H1 (cell line): ENCODE data around the gene IL13. TPM values are rescaled to one million over a fixed set of nuclear protein-coding genes. Genes with fewer than 3 reads are reported as not detected.

ENCODE experiments used
- CTCF ChIA-PET: fragments of 300-600 bp; sonication (Branson Sonifier 250); formaldehyde crosslinking; loops from one replicate; lab custom pipeline; 2021; ENCODE audit not compliant: partially characterized antibody; lab: Charles Lee
- POLR2A ChIA-PET: fragments of 300-600 bp; sonication (Branson Sonifier 250); formaldehyde crosslinking; loops from one replicate; lab custom pipeline; 2021; ENCODE audit warnings: inconsistent platforms; ENCODE audit not compliant: partially characterized antibody; lab: Charles Lee
- DNase-seq, 2 experiments: peaks; one replicate each; pipeline versions ENCODE4 v3.0.0 to v3.0.0-alpha.2; 2010 to 2022; ENCODE audit warnings: low spot score in 2 of 2, low read depth in 1 of 2, mixed read lengths in 1 of 2
- FAIRE-seq: peaks from 2 replicates; lab custom pipeline; 2011; peaks lifted over from hg19 to GRCh38; lab: Jason Lieb, UNC
- H2AFZ ChIP-seq: 2 replicates; pipeline ENCODE4 v1.8.1; 2012; ENCODE audit warnings: low read length, inconsistent platforms
- H2AK5ac ChIP-seq: 2 replicates; pipeline ENCODE4 v1.6.1; 2013; ENCODE audit warnings: low read depth, low read length
- H2BK120ac ChIP-seq: replicated peaks from 2 replicates; pipeline ENCODE3; 2013; ENCODE audit warnings: low read depth, low read length, inconsistent platforms
- H2BK12ac ChIP-seq: 2 replicates; pipeline ENCODE4 v1.6.1; 2013; ENCODE audit warnings: low read depth, low read length
- H2BK15ac ChIP-seq: 2 replicates; pipeline ENCODE4 v1.6.1; 2013; ENCODE audit warnings: low read length
- H2BK20ac ChIP-seq: 2 replicates; pipeline ENCODE4 v1.6.1; 2013; ENCODE audit warnings: low read length
- H2BK5ac ChIP-seq: 2 replicates; pipeline ENCODE4 v1.6.1; 2013; ENCODE audit warnings: low read depth, low read length
- H3K14ac ChIP-seq: 2 replicates; pipeline ENCODE4 v1.6.1; 2013; ENCODE audit warnings: inconsistent platforms; ENCODE audit not compliant: insufficient read length
- H3K18ac ChIP-seq: 2 replicates; pipeline ENCODE4 v1.6.1; 2013; ENCODE audit warnings: low read length; ENCODE audit errors: extremely low read depth
- H3K23ac ChIP-seq: 2 replicates; pipeline ENCODE4 v1.6.1; 2013; ENCODE audit warnings: inconsistent platforms; ENCODE audit not compliant: insufficient read length
- H3K23me2 ChIP-seq: 2 replicates; pipeline ENCODE4 v1.6.1; 2013; ENCODE audit warnings: low read depth, low read length
- H3K27ac ChIP-seq: 2 replicates; pipeline ENCODE4 v1.6.1; 2011; ENCODE audit warnings: low read depth, low read length, inconsistent platforms
- H3K27me3 ChIP-seq, 4 experiments: replicated peaks in 1 of 4; 1 replicate in 1 of 4; 2 replicates in 3 of 4; pipeline versions ENCODE4 v1.6.1 to v1.8.1; 2011 to 2013; ENCODE audit warnings: low read length in 3 of 4, mild to moderate bottlenecking in 3 of 4, inconsistent platforms in 2 of 4, mixed read lengths in 2 of 4, moderate library complexity in 1 of 4; ENCODE audit not compliant: control insufficient read depth in 3 of 4, insufficient read depth in 3 of 4; ENCODE audit errors: extremely low read depth in 1 of 4
- H3K36me3 ChIP-seq, 4 experiments: 2 replicates each; pipeline versions ENCODE4 v1.6.1 to v1.8.1; 2011 to 2013; ENCODE audit warnings: mild to moderate bottlenecking in 4 of 4, low read length in 3 of 4, moderate library complexity in 2 of 4, control low read depth in 1 of 4, inconsistent platforms in 1 of 4; ENCODE audit not compliant: insufficient read depth in 4 of 4, control insufficient read depth in 2 of 4
- H3K4ac ChIP-seq: replicated peaks from 2 replicates; pipeline ENCODE3; 2013; ENCODE audit warnings: low read length, low read depth, mixed read lengths, inconsistent platforms; ENCODE audit not compliant: insufficient read length
- H3K4me1 ChIP-seq, 4 experiments: replicated peaks in 1 of 4; 1 replicate in 1 of 4; 2 replicates in 3 of 4; pipeline versions ENCODE4 v1.6.1 to v1.8.1; 2011 to 2013; ENCODE audit warnings: low read length in 3 of 4, inconsistent platforms in 2 of 4, mixed read lengths in 1 of 4; ENCODE audit not compliant: insufficient read depth in 4 of 4, control insufficient read depth in 3 of 4
- H3K4me2 ChIP-seq, 2 experiments: 2 replicates each; pipeline versions ENCODE4 v1.6.1 to v1.8.1; 2011 to 2013; ENCODE audit warnings: low read depth in 2 of 2, low read length in 2 of 2, control low read depth in 1 of 2, inconsistent platforms in 1 of 2, mild to moderate bottlenecking in 1 of 2; ENCODE audit not compliant: insufficient read depth in 1 of 2
- H3K4me3 ChIP-seq, 4 experiments: fragments of 200-600, 300-600 bp in 1 of 4; sonication (generic), shearing (Covaris generic), sonication (Bioruptor Twin) in 1 of 4; 2 replicates each; pipeline versions ENCODE4 v1.5.1 to v1.8.1; 2011 to 2016; ENCODE audit warnings: low read length in 4 of 4, low read depth in 3 of 4, control low read depth in 2 of 4, inconsistent platforms in 2 of 4, mild to moderate bottlenecking in 2 of 4, mixed read lengths in 1 of 4, moderate library complexity in 1 of 4; ENCODE audit not compliant: insufficient read depth in 2 of 4; ENCODE audit errors: extremely low read depth in 1 of 4
- H3K56ac ChIP-seq: replicated peaks from 2 replicates; pipeline ENCODE3; 2013; ENCODE audit warnings: low read depth, mild to moderate bottlenecking, mixed read lengths, low read length, inconsistent platforms; ENCODE audit not compliant: insufficient read length
- H3K79me1 ChIP-seq: 2 replicates; pipeline ENCODE4 v1.6.1; 2013; ENCODE audit warnings: low read depth, low read length, control low read depth
- H3K79me2 ChIP-seq, 2 experiments: 2 replicates each; pipeline versions ENCODE4 v1.6.1 to v1.8.1; 2012 to 2013; ENCODE audit warnings: low read length in 2 of 2, mild to moderate bottlenecking in 2 of 2, inconsistent platforms in 1 of 2; ENCODE audit not compliant: insufficient read depth in 2 of 2, control insufficient read depth in 1 of 2
- H3K9ac ChIP-seq, 4 experiments: replicated peaks in 1 of 4; 1 replicate in 1 of 4; 2 replicates in 3 of 4; pipeline versions ENCODE4 v1.6.1 to v1.8.1; 2011 to 2013; ENCODE audit warnings: low read depth in 3 of 4, low read length in 3 of 4, control low read depth in 2 of 4, mild to moderate bottlenecking in 2 of 4, moderate library complexity in 2 of 4, inconsistent platforms in 1 of 4; ENCODE audit errors: extremely low read depth in 1 of 4
- H3K9me3 ChIP-seq, 2 experiments: 2 replicates each; pipeline versions ENCODE4 v1.6.1 to v1.8.1; 2012 to 2013; ENCODE audit warnings: mild to moderate bottlenecking in 2 of 2, moderate library complexity in 2 of 2, control low read depth in 1 of 2, inconsistent platforms in 1 of 2, low read depth in 1 of 2, low read length in 1 of 2, mixed read lengths in 1 of 2; ENCODE audit not compliant: insufficient read depth in 2 of 2
- H4K20me1 ChIP-seq, 2 experiments: replicated peaks in 1 of 2; 2 replicates each; pipeline versions ENCODE3 to v1.8.1; 2011 to 2013; ENCODE audit warnings: inconsistent platforms in 2 of 2, low read length in 2 of 2, mild to moderate bottlenecking in 1 of 2; ENCODE audit not compliant: insufficient read depth in 2 of 2, control insufficient read depth in 1 of 2
- H4K5ac ChIP-seq: 2 replicates; pipeline ENCODE4 v1.6.1; 2013; ENCODE audit warnings: low read length, low read depth, mixed read lengths, inconsistent platforms; ENCODE audit not compliant: insufficient read length
- H4K8ac ChIP-seq: 2 replicates; pipeline ENCODE4 v1.8.0; 2013; ENCODE audit warnings: mild to moderate bottlenecking, moderate library complexity, low read length, inconsistent platforms; ENCODE audit not compliant: insufficient read depth; ENCODE audit errors: extremely low read depth
- H4K91ac ChIP-seq: replicated peaks from 2 replicates; pipeline ENCODE3; 2013; ENCODE audit warnings: low read length, mixed read lengths, inconsistent platforms; ENCODE audit not compliant: insufficient read length
- BCL11A ChIP-seq, 2 experiments: IDR thresholded peaks; one replicate each; pipeline ENCODE4 v1.6.1; 2011; ENCODE audit warnings: low read depth in 2 of 2, low read length in 2 of 2, mild to moderate bottlenecking in 2 of 2
- CEBPB ChIP-seq: IDR thresholded peaks from 2 replicates; pipeline ENCODE4 v1.6.1; 2012; ENCODE audit warnings: low read depth, low read length
- CTBP2 ChIP-seq: IDR thresholded peaks from 2 replicates; pipeline ENCODE4 v1.7.0; 2011; ENCODE audit warnings: borderline replicate concordance, mild to moderate bottlenecking, moderate library complexity, mixed read lengths, low read length; ENCODE audit not compliant: insufficient read depth, insufficient read length
- EZH2 ChIP-seq: fragments of 200-600 bp; sonication (generic); IDR thresholded peaks from 2 replicates; pipeline ENCODE4 v1.7.1; 2012; ENCODE audit warnings: low read depth, mild to moderate bottlenecking, moderate library complexity, low read length, inconsistent platforms; ENCODE audit not compliant: severe bottlenecking
- GTF2F1 ChIP-seq: IDR thresholded peaks from 2 replicates; pipeline ENCODE4 v1.6.1; 2012; ENCODE audit warnings: low read depth, low read length, improper control_type of control experiment, borderline replicate concordance
- JUN ChIP-seq: IDR thresholded peaks from 2 replicates; pipeline ENCODE4 v1.6.1; 2011; ENCODE audit warnings: low read depth, mild to moderate bottlenecking, improper control_type of control experiment, low read length
- POLR2AphosphoS5 ChIP-seq: IDR thresholded peaks from 2 replicates; pipeline ENCODE4 v1.6.1; 2011; ENCODE audit warnings: low read depth, low read length
- RFX5 ChIP-seq: IDR thresholded peaks from 2 replicates; pipeline ENCODE4 v1.6.1; 2011; ENCODE audit warnings: low read depth, low read length, improper control_type of control experiment, borderline replicate concordance
- SIN3A ChIP-seq, 2 experiments: IDR thresholded peaks in 1 of 2; conservative IDR thresholded peaks in 1 of 2; 2 replicates each; pipeline ENCODE4 v1.6.1; 2011 to 2012; ENCODE audit warnings: low read length in 2 of 2, improper control_type of control experiment in 1 of 2, low read depth in 1 of 2, mild to moderate bottlenecking in 1 of 2
- SUZ12 ChIP-seq: fragments of 200-600 bp; sonication (generic); IDR thresholded peaks from 2 replicates; pipeline ENCODE4 v1.6.1; 2012; ENCODE audit warnings: mild to moderate bottlenecking, inconsistent platforms, low read length, moderate library complexity, mixed read lengths
- TEAD4 ChIP-seq: IDR thresholded peaks from 2 replicates; pipeline ENCODE4 v1.6.1; 2012; ENCODE audit warnings: low read depth, low read length, inconsistent platforms, mixed read lengths
- WGBS, 2 experiments: shearing (Covaris generic) in 1 of 2; methylation state at CpG; one replicate each; pipeline versions ENCODE4 v1.1.6 to v1.1.7; 2013 to 2015; ENCODE audit warnings: low lambda C conversion rate in 2 of 2, mixed read lengths in 2 of 2, inconsistent platforms in 1 of 2, low coverage in 1 of 2, missing lambda C conversion rate in 1 of 2; ENCODE audit not compliant: insufficient replicate concordance in 2 of 2, insufficient coverage in 1 of 2, insufficient read length in 1 of 2; ENCODE audit errors: extremely low coverage in 1 of 2, missing lambda C conversion rate in 1 of 2; 5-methylcytosine and 5-hydroxymethylcytosine counted together
- polyA plus RNA-seq, 7 experiments: library from polyadenylated mRNA; depleted of rRNA in 3 of 7; stranded (reverse) in 5 of 7; unstranded in 2 of 7; fragments of >200 nt in 5 of 7; fragments of 200-250 nt in 2 of 7; gene quantifications; 1 replicate in 5 of 7; 2 replicates in 1 of 7; 4 replicates in 1 of 7; pipeline versions ENCODE4 v1.2.1 to v1.2.3, GENCODE V29; 2011 to 2013; ENCODE audit warnings: missing spikeins in 2 of 7, mixed read lengths in 2 of 7
- total RNA-seq: library from RNA; stranded (reverse); fragmentation: NEBNext Ultra II Directional; extraction: Animal tissue kit (Norgen Biotek cat#: 25700); gene quantifications from 2 replicates; pipeline ENCODE4 v1.2.1, GENCODE V29; 2021
- TF ChIP-seq, protein P1 (sequence below): IDR thresholded peaks from 2 replicates; pipeline ENCODE4 v1.6.1; 2012; ENCODE audit warnings: inconsistent platforms

IL13 gene
- total and polyA plus RNA-seq, 2 of the 8 experiments (the other 6 are each of a cell fraction or from before 2014, with no cell fraction given): not detected

GRCh38 chr5:132684922-132685720 lies 27.1 kb downstream of the IL13 start:
- Histone ChIP-seq H2BK15ac (no peak overlapping the region), H3K36me3 (no peaks in the 10 kb centered on the region), H2AFZ (no peak overlapping the region), H2AK5ac (no peak overlapping the region), H3K79me2 (no peaks in the 10 kb centered on the region), H4K5ac (no peak overlapping the region), H3K23me2 (no peaks in the 10 kb centered on the region; the same call in 1 of the 2 replicates), H3K4ac (no peak overlapping the region), H2BK120ac (no peak overlapping the region), H2BK20ac (no peak overlapping the region), H3K4me1 (no peaks in the 10 kb centered on the region), H2BK5ac (no peak overlapping the region), H3K18ac (no peak overlapping the region)
- no peak for TF ChIP-seq GTF2F1
- no peak for TF ChIP-seq CEBPB
- TF ChIP-seq SUZ12: no peak
- TF ChIP-seq BCL11A (IDR thresholded peaks at IDR 0.05; ENCODE audit: low read depth in 2 of 2, low read length in 2 of 2): no peak
- no peak for TF ChIP-seq SIN3A (conservative IDR thresholded peaks at IDR 0.05 in 1 of 2, IDR thresholded peaks at IDR 0.05 in 1 of 2; ENCODE audit: low read depth in 1 of 2, low read length in 2 of 2)
- no peak for TF ChIP-seq CTBP2
- TF ChIP-seq RFX5: no peak
- TF ChIP-seq POLR2AphosphoS5: no peak
- TF ChIP-seq, protein P1, sequence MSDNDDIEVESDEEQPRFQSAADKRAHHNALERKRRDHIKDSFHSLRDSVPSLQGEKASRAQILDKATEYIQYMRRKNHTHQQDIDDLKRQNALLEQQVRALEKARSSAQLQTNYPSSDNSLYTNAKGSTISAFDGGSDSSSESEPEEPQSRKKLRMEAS: no peak
- TF ChIP-seq TEAD4: no peak
- no peak for TF ChIP-seq JUN
- TF ChIP-seq EZH2: no peak
- TF ChIP-seq, all 59 proteins: peak for 0
- Histone ChIP-seq H3K9me3 (no peaks in the 10 kb centered on the region), H3K56ac (no peak overlapping the region), H3K9ac (no peak overlapping the region), H3K79me1 (no peaks in the 10 kb centered on the region), H3K27me3 (no peaks in the 10 kb centered on the region), H3K27ac (no peak overlapping the region), H3K4me2 (no peak overlapping the region), H4K20me1 (no peaks in the 10 kb centered on the region), H2BK12ac (no peak overlapping the region), H3K14ac (no peak overlapping the region), H4K91ac (no peak overlapping the region), H4K8ac (no peak overlapping the region), H3K4me3 (no peak overlapping the region), H3K23ac (no peak overlapping the region)
- POLR2A ChIA-PET: interaction anchor here (0.6 kb wide), 1 partner anchor 16 kb away, joined by 3 read pairs; no protein-coding TSS in a partner anchor
- DNase-seq (no peak), FAIRE-seq (no peak)
- 86% methylated on average over 12 of the region's 12 CpGs; no CpG with 5 or more reads in 1 of the 2 experiments for WGBS, 2 experiments
- CTCF ChIA-PET: interaction anchor here (1.0 kb wide), 3 partner anchors 11 to 157 kb away, joined by 3 read pairs; no protein-coding TSS in a partner anchor
